Right lobe of liver (tissue), 4 donors: ENCODE measurements around the gene ENPP7.
A peak's percentile ranks its signal among the peaks of the same experiment; 100 is the strongest.

Source experiments
- POLR2A ChIP-seq: fragments of 450-650 bp; IDR thresholded peaks from one replicate; pipeline ENCODE4 v1.6.1; 2017; ENCODE audit warnings: antibody characterized with exemption, mild to moderate bottlenecking
- TF ChIP-seq, protein P1 (sequence below), 4 donors: fragments of 200-600 bp in 3 of 4; fragments of 450-650 bp in 1 of 4; IDR thresholded peaks; one replicate each; pipeline versions ENCODE4 v1.5.1 to v1.8.0; 2016 to 2022; ENCODE audit warnings: antibody characterized with exemption in 4 of 4, mild to moderate bottlenecking in 2 of 4
- donor health status: DM: no; HTN: no; CAD: no.
- donor health status: DM: no; HTN: no; CAD: no.
- donor health status: DM: no; HTN: yes; CAD: no.

- TF ChIP-seq, protein P1, sequence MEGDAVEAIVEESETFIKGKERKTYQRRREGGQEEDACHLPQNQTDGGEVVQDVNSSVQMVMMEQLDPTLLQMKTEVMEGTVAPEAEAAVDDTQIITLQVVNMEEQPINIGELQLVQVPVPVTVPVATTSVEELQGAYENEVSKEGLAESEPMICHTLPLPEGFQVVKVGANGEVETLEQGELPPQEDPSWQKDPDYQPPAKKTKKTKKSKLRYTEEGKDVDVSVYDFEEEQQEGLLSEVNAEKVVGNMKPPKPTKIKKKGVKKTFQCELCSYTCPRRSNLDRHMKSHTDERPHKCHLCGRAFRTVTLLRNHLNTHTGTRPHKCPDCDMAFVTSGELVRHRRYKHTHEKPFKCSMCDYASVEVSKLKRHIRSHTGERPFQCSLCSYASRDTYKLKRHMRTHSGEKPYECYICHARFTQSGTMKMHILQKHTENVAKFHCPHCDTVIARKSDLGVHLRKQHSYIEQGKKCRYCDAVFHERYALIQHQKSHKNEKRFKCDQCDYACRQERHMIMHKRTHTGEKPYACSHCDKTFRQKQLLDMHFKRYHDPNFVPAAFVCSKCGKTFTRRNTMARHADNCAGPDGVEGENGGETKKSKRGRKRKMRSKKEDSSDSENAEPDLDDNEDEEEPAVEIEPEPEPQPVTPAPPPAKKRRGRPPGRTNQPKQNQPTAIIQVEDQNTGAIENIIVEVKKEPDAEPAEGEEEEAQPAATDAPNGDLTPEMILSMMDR (IDR thresholded peaks at IDR 0.05), result peak; percentile 65 to 80 (median 73)
- no peak for TF ChIP-seq POLR2A
Measured at GRCh38 chr17:79789943-79790804, 59.4 kb downstream of the ENPP7 start.
